Measurements from ENCODE around the gene NMNAT2.

The NMNAT2 gene

DNA sequence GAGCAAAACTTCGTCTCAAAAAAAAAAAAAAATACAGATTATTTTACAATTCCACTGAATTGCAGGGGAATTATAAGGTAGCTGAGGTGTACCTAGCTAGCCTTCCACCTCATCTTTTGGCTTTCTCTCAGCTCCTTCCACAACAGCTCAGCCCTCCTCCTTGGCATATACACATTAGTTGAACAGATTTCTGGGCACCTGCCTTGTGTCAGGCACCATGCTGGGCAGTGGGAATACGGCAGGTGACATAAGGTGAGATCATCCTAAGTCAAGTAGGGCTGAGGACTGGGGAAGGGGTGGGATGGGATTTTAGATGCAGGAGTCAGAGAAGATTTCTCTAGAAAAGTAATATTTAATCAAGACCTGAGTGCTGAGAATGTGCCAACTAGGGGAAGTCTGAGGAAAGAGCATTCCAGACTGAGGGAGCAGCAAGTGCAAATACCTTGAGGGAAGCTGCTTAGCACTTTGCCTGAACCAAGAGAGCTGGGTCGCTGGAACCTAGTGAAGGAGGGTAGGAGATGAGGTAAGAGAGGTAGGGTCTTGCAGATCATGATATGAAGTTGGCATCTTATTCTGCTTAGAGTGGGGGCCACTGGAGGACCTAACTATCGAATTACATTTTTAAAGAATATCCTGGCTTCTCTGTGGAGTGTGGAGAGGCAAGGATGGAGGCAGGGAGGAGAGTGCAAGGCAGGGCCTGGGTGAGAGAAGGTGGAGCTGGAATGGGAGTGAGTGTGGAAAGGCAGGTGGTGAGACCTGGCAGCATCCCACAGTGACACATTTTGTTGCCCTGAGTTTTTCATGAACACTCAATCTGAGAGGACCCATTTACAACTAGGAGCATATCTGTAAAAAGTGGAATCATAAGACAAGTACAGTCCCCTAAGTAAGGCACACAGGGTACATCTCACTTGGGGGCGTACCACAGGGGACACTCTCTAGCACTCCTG is 203.9 kb downstream of the NMNAT2 start:
- DNase-seq (ENCODE audit: low read depth): no peak

DNA sequence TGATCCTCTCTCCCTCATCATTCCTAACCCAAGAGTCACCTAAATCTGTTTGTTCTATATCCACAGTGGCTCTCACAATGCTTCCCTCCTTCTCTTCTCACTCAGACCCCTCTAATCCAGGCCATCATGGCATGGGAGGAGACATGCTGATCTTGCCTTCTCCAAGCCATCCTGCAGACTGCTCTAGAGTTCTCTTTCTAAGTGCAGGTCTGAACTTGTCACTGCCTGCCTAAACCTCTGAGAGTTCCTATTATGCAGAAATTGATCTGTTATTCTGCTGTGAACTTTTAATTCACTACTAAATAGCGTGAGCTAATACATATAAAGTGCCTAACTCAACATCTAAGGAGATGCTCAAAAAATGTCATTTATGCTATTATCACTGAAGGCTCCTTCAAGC is 205.3 kb downstream of the NMNAT2 start:
- DNase-seq (ENCODE audit: low read depth): no peak

DNA sequence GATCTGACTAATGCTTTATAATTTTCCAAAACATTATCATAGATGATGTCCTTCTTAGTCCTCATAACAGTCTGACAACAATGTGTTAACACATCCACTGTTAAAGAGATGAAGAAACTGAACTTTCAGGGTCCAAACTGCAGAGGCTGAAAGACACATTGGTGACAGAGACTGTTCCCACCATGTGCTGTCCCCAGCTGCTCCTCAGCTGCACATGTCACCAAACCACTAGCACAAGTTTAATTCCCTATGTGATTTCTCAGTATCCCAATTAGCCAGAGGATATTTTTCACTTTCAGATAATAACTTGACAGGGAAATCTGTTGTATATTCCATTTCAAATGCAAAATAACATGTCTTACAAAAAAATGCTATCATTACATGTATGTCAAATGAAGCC is 207.5 kb downstream of the NMNAT2 start:
- DNase-seq (ENCODE audit: low read depth): no peak

DNA sequence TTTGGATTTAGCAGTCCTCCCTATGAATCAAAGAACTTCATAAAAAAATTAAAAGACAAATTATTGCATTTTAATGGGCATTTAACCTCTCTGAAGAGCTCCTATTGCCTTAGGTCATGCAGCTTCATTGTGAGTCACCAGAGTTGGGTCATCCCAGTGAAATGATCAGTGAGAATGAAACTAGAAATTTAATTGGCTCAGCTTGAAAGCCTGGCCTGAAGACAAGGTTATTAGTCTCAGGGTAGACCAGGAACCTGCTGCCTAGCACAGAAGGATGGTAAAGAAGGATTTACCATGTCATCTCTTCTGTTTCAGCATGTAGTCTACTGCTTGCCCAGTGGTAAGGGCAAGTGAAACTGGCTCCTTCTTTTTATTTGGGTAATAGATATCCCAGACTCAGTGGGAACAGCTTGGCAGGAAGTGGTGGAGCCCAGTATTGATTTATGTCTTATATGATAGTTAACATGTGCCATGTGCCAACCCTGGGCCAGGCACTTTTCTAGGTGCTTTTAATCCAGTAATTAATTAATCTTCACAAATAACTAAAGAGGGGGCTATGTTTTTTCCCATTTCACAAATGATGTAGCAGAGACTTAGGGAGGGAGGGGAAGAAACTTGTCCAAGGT is 208.5 kb downstream of the NMNAT2 start:
- no peak for DNase-seq (ENCODE audit: low read depth)

DNA sequence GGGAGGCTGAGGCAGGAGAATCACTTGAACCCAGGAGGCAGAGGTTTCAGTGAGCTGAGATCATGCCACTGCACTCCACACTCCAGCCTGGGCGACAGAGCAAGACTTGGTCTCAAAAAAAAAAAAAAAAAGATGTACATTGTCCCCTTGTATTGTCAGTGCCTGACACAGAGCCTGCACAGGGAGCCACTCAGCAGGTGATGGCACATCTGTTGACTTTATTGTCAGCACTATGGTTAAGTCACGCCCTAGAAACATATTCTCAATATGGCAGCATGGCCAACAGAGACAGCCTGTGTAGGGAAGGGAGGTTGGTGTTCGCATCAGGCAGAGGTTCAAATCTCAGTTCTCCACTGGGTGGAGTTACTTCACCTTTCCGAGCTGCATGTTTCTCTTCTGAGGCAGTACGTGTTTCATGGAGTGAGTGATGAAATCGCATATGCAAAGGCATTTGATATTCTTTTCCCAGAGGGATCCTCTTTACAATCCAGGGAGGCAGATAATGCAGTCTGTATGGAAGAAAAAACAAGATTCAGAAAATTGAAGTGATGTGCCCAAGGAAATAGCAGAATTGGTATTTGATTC is 211.6 kb downstream of the NMNAT2 start:
- no peak for DNase-seq (ENCODE audit: low read depth)

DNA sequence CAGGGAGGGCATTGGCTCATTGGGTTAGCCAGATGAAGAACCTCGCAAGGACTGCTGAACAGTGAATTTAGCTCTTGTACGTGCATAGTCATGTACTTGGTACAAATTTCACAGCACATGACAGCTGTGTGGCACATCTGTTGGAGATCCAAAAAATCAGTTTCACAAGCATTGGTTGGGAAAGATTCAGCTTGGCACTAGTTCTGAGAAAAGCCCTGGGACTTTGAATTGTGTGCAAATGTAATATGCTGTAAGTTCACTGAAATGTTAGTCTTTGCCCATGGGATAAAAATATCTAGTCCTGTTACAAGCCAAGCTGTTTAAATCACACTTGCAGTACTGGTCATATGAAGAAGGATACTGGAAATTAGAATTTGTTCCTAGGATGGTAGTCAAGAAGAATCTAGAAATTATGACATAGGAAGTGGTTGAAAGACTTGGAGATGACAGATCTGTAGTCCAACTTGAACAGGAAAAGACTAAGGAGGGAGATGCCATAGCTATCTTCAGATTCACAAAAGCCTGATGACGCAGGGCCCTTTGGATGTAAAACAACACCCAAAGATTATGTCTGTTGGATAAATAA is 212.9 kb downstream of the NMNAT2 start:
- no peak for DNase-seq (ENCODE audit: low read depth)

DNA sequence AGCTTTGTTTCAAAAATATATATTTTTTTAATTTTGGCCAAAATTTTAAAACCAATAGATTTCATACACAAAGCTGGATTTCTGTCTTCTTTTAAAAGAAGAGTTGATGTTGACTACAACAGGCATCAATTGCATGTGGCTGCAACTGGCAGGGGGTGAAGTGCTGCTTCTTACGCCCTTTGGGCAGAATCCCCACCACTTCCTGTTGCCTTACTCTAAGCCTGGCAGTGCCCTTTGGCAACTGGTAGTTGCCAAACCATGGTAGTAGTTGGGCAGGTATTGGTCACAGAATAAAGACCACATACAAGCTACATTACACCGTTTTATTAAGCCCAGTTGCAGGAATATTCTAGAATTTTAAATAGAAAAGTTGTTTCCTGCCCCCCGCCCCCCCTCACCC is 215.1 kb downstream of the NMNAT2 start:
- DNase-seq (ENCODE audit: low read depth): no peak

DNA sequence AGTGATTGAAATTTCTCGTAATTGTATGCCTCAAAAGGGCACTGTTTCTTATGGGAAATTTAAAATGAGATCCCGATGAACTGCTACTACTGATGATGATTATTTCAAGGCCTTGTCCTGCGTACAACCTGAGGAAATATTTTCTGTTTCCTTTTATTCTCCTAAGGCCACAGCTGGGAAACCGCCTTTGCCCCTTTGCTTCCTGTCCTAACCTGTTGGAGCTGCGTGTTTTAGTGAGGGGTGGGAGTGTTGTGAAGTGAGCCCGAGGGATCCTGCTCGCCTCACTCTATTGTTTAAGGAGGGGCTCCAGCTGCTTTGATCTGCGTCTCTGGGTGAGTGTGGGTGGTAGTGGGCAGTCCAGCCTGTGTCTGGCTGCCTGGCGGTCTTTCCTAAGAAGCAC is 217.7 kb downstream of the NMNAT2 start:
- DNase-seq (ENCODE audit: low read depth): no peak

DNA sequence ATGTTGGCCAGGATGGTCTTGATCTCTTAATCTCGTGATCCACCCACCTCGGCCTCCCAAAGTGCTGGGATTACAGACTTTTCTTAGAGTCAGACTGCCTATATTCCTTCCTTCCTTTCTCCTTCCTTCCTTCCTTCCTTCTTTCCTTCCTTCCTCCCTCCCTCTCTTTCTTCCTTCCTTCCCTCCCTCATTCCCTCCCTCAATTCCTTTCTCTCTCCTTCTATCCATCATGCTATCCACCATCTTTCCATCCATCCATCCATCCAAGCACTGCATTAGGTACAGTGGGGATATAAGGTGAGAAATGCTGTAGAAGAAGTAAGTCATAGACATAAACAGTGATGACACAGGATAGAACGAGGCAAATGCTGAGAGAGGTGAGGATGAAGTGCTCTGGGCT is 218.9 kb downstream of the NMNAT2 start:
- DNase-seq (ENCODE audit: low read depth): no peak

DNA sequence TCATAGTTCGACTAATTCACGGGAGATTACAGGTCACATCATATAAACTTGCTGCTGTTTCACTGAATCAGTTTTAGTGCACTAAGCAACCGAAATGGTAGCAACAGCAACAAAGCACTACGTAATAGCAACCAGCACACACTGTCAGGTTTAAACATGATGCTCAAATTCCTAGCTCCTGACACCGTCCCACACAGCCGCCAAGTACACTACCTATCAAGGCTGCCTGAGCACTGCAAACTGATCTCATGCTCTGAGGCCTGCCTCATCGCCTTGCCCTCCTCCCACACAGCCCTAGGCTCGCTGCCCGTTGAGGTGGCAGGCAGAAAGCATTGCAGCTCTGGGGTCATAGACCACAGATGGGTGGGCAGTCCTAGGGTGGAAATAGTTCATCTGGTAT is 219.7 kb downstream of the NMNAT2 start:
- DNase-seq (ENCODE audit: low read depth): no peak

All from T-helper 22 cell (primary cell).